Coronary artery (tissue), 2 donors: Measurements from ENCODE around the gene CABP1.
A peak's percentile ranks its signal among the peaks of the same experiment; 100 is the strongest.

Experiments used
- DNase-seq: peaks from one replicate; pipeline ENCODE4 v3.0.0-alpha.2; 2017; ENCODE audit warnings: low spot score
- H3K27ac ChIP-seq, 2 donors: fragments of 200-600 bp; sonication (generic); one replicate each; pipeline ENCODE4 v1.5.1; 2016 to 2019
- H3K4me3 ChIP-seq: fragments of 200-600 bp; sonication (generic); 2 replicates; pipeline ENCODE4 v1.5.1; 2016; ENCODE audit warnings: mild to moderate bottlenecking, moderate library complexity
- TF ChIP-seq, protein P1 (sequence below): fragments of 200-600 bp; sonication (generic); IDR thresholded peaks from one replicate; pipeline ENCODE4 v1.5.1; 2019; ENCODE audit warnings: antibody characterized with exemption

Gene CABP1

GRCh38 chr12:120670667-120671066, 30.2 kb downstream of the CABP1 start:
- H3K4me3 ChIP-seq = no peak overlapping the region
- no peak overlapping the region for H3K27ac ChIP-seq
- TF ChIP-seq, protein P1, sequence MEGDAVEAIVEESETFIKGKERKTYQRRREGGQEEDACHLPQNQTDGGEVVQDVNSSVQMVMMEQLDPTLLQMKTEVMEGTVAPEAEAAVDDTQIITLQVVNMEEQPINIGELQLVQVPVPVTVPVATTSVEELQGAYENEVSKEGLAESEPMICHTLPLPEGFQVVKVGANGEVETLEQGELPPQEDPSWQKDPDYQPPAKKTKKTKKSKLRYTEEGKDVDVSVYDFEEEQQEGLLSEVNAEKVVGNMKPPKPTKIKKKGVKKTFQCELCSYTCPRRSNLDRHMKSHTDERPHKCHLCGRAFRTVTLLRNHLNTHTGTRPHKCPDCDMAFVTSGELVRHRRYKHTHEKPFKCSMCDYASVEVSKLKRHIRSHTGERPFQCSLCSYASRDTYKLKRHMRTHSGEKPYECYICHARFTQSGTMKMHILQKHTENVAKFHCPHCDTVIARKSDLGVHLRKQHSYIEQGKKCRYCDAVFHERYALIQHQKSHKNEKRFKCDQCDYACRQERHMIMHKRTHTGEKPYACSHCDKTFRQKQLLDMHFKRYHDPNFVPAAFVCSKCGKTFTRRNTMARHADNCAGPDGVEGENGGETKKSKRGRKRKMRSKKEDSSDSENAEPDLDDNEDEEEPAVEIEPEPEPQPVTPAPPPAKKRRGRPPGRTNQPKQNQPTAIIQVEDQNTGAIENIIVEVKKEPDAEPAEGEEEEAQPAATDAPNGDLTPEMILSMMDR = no peak
- DNase-seq = no peak

- no peak overlapping the region for H3K27ac ChIP-seq
- TF ChIP-seq, protein P1 = no peak
- no peak overlapping the region for H3K4me3 ChIP-seq
- DNase-seq = no peak
These were observed 33.7 kb downstream of the CABP1 start for GRCh38 chr12:120674097-120674636.

GRCh38 chr12:120677765-120678473, 37.5 kb downstream of the CABP1 start:
- H3K27ac ChIP-seq = no peak overlapping the region
- DNase-seq = no peak
- no peak overlapping the region for H3K4me3 ChIP-seq
- TF ChIP-seq, protein P1 = no peak

DNA sequence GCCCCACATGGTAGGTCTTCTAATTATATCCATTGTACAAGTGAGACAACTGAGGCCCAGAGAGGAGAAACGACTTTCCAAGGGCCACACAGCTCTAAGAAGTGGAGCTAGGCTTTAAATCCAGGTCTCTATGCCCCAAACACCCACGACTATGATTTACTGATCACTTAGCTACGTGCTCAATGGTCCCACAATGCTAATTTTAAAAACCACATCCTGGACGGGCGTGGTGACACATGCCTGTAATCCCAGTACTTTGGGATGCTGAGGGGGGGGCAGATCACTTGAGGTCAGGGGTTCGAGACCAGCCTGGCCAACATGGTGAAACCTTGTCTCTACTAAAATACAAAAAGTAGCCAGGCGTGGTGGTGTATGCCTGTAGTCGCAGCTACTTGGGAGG, 38.1 kb downstream of the CABP1 start:
- H3K4me3 ChIP-seq = no peak overlapping the region
- no peak for DNase-seq
- H3K27ac ChIP-seq = no peak overlapping the region
- TF ChIP-seq, protein P1 = no peak

DNA sequence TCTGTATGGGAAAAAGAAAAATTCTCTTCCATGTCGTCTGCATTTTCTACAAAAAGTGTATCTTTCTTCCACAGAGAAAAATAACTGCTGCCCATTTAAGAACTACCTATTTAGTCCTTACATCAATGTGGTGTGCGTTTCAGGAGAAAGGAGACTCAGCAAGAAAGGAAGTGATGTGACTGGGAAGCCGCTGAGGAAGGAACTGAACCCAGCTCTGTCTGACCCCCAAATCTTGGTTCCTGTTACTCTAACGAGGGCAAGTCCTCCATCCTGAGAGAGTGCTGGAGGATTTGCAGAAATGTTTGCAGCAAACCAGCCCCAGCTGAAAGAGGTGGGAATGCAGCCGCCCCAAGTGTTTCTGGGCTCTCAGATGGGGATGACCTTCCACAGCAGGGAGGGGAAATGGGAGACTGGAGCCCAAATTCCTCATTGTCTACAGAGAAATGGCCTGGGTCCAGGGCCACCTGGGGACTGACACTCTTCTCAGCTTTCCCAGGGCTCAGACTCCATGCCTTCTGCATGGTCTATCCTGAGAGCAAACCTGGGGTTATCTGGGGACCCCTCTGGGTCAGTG, 39.8 kb downstream of the CABP1 start:
- TF ChIP-seq, protein P1 = no peak
- Histone ChIP-seq H3K27ac (no peak overlapping the region), H3K4me3 (no peak overlapping the region)
- DNase-seq = no peak

DNA sequence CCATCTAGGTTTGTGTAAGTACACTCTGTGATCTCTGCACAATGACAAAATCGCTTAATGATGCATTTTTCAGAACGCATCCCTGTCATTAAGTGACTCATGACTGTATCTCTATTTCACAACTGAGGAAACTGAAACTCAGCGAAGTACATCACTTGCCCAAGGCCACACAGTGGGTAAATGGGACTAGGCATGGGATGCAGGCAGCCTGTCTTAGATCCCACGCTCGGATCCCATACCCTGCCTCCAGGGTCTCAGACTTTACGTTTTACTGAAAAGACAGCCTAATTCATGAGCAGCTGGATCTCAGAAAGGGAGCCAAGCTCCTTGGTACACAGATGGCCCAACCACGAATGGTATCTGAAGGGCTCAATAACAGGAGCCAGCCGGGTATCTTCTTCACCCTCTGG, 44.1 kb downstream of the CABP1 start:
- DNase-seq = no peak
- TF ChIP-seq, protein P1 = no peak
- H3K27ac ChIP-seq = peak overlapping the region in 1 of 2 donors; percentile 37
- no peak overlapping the region for H3K4me3 ChIP-seq

DNA sequence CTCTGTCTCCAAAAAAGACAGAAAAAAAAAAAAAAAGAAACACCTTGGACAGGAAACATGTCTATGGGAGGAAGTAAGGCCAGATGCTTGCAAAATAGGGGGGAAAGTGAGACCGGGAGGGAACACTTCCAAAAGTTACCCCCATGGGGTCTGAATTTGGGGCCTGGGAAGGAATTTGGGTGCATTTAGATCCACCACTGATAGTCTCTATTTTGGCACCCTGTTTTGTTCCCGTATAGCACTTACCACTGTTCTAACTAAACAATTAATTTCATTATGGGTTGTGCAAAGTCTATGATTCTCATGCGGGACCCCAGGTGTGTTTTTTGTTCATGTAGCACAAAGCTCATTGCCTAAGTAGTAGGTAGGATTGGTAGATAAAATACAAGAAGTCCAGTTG, 45.1 kb downstream of the CABP1 start:
- no peak for DNase-seq
- TF ChIP-seq, protein P1 = no peak
- Histone ChIP-seq H3K4me3 (no peak overlapping the region), H3K27ac (no peak overlapping the region)
